ENCODE results near the gene SEC24B.
A peak's percentile ranks its signal among the peaks of the same experiment; 100 is the strongest.
"Not testable (repeated sequence)": the region's sequence is repeated elsewhere in the genome, so short reads cannot be mapped to it uniquely, and the experiment has no call there.

The SEC24B gene

DNA sequence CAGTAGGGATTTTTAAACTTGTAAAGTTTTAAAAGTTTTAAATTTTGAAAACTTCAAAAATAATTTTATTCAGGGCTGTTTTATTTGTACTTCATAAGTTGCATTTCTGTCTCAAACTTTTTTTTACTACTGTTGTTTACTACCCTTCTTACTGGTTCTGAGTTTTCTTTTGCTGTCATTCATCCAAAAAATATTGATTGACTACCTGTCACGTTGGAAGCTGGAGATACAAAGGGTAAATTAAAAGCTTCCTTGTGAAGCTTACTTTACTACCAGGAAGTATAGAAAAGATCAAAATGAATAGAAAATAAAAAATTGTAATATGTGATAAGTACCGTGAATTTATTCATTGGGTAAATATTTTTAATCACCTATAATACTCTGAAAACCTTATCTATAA lies 77.1 kb downstream of the SEC24B start:
- DNase-seq (ENCODE audit: low spot score) = no peak

DNA sequence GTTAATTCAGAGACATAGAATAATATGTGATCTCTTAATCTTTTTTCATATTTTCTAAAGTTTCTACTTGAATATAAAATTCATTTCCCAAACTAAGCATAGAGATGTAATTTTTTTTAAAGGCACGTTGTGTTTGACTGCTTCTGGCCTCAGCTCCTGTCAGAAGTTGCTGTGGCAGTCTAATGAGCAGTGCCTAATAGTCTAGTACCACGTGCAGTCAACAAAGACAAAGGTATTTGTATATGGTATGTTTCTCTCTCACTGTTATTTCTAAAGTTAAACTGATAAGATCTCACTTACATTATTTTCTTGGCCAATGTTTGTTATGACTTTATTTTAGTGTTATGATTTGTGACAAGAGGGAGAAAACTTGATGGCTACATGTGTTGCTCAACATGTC lies 77.8 kb downstream of the SEC24B start:
- no peak for DNase-seq (ENCODE audit: low spot score)

DNA sequence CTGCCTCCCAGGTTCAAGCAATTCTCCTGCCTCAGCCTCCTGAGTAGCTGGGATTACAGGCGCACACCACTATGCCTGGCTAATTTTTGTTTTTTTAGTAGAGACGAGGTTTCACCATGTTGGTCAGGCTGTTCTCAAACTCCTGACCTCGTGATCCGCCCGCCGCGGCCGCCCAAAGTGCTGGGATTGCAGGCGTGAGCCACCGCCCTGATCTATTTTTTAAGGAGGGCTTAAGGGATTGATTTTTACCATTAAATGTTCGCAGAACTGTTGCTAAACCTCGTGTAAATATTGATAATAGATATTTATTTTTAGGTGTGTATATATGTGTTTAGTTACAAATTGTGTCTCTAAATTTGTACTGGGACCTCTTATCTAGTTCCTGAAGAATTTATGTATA lies 79.8 kb downstream of the SEC24B start:
- DNase-seq (ENCODE audit: low spot score) = not testable (repeated sequence)

GRCh38 chr4:109532182-109532581 lies 98.6 kb downstream of the SEC24B start:
- no peak for DNase-seq (ENCODE audit: low spot score)

DNA sequence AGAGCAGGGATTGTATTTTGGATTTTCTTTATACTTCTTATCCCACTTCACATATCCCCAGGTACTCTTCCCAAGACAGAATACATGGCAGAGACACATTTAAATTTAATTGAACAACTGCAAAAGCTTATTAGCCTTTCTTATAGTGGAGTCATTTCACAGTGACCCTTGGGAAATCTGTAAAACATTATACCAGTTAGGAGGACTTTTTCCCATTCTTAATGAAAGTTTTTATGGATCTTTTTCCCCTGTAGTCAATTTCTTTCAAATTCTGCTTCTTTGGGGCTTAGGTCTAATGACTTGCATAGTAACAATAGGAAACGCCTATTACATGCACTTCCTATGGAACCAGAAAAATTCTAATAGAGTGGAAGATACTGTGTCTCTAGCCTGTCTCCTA lies 111.8 kb downstream of the SEC24B start:
- no peak for DNase-seq (ENCODE audit: low spot score)

DNA sequence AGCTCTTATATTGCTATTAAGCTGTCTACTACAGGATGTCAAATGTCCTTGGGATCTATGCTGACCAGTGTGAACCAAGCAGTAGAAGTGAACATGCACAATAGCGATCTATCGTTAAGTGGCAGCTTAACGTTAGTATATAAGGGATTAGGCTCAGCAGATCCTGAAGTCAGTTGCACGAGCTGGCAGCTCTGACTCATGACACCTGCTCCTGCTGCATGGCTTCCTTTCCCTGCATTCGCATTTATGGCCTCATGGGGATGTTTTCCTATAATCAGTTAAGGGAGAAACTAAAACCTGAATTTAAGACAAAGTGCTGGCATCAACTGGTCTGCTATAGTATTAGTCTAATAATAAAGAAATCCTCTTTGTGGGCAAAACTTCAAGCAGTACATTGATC lies 113.8 kb downstream of the SEC24B start:
- DNase-seq (ENCODE audit: low spot score) = no peak

DNA sequence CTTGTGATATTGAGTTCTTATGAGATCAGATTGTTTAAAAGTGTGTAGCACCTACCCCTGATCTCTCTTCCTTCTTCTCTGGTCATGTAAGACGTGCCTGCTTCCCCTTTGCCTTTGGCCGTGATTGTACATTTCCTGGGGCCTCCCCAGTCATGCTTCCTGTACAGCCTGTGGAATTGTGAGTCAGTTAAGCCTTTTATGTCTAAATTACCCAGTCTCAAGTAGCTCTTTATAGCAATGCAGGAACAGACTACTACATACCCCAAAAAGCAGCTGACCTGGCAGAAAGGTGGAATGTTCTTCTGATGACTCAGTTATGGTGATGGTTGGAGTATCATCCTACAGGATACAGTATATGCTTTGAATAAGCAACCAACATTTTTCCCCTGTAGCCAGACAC lies 115.0 kb downstream of the SEC24B start:
- DNase-seq (ENCODE audit: low spot score) = peak; percentile 19

DNA sequence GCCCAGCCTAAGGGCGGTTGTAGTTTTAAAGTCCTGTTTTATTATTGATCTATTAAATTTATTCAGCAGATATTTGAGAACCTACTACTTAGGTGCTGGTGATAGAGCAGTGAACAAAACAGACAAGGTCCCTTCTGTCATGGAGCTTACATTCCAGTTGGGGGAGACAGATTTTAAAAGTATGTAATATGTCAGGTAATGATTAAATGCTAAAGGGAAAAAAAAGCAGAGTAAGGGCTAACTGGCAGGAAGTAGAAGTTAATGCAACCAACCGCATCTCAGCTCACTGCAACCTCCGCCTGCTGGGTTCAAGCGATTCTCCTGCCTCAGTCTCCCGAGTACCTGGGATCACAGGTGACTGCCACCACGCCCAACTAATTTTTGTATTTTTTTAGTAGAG lies 118.6 kb downstream of the SEC24B start:
- no peak for DNase-seq (ENCODE audit: low spot score)

DNA sequence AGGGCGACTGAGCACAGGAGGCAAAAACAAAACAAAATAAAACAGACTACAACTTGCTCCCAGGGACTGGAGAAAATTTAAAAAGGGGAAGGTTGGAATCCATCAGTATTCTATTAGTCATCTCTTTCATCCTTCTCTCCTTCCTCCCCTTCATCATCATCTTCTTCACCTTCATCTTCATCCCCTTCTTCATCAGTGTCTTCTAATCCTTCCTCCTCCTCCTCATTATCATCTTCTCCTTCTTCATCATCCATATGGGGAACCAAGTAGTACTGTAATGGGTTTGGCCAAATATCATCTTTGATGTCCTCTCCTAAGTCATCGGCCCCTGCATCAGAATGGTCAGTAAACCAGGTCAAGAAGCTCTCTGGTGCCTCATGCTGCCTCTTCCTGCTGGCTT lies 119.5 kb downstream of the SEC24B start:
- no peak for DNase-seq (ENCODE audit: low spot score)

GRCh38 chr4:109554971-109555370 lies 121.4 kb downstream of the SEC24B start:
- no peak for DNase-seq (ENCODE audit: low spot score)

- no peak for DNase-seq (ENCODE audit: low spot score)
These were observed 123.8 kb downstream of the SEC24B start for GRCh38 chr4:109557433-109557832.

GRCh38 chr4:109558095-109558494 lies 124.5 kb downstream of the SEC24B start:
- not testable (repeated sequence) for DNase-seq (ENCODE audit: low spot score)

GRCh38 chr4:109559625-109559982 lies 126.0 kb downstream of the SEC24B start:
- peak; percentile 12 for DNase-seq (ENCODE audit: low spot score)

- DNase-seq (ENCODE audit: low spot score) = peak; percentile 92
These were observed 126.5 kb downstream of the SEC24B start, which contains the start of gene MCUB for GRCh38 chr4:109559983-109560686. Gene MCUB, plus strand, starts transcription at chr4:109560246. Its CDS starts 92 bp downstream, at chr4:109560338.

DNA sequence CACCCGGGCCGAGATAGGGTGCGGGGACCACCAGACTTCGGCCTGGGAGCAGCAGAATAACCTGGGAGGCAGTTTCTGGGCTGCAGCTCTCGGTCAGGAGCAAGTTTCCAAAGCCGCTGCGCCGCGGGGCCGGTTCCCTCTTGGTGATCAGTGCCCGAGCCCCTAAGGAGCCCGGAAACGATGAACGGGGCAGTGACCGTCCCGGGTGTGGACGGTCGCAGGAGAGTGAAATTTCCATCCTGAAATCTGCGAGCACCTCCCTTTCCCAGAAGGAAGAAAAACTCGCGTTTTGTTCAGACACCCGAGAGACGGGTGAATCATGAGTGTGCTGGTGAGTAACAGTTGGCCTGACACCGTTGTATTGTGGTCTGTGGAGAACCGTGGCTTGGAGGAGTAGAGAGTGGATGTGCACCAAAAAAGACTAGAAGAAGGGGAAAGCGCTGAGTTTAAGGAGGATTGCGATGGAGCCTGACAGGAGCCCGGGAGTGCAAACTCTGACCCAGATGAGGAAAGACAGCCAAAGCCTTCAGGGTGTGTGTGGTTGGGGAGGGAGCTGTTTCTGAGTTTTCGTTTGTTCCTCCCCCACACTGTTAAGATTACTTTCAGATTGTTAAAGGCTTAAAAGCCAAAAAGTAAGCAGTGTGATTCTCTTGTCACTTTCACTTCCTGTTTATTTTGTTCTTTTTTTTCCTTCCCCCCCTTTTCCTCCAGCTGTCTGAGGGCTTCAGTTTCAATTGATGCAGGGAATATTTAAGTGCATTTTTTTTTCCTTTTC lies 127.3 kb downstream of the SEC24B start:
- DNase-seq (ENCODE audit: low spot score) = peak; percentile 63

- no peak for DNase-seq (ENCODE audit: low spot score)
These were observed 129.0 kb downstream of the SEC24B start for GRCh38 chr4:109562457-109563239.

DNA sequence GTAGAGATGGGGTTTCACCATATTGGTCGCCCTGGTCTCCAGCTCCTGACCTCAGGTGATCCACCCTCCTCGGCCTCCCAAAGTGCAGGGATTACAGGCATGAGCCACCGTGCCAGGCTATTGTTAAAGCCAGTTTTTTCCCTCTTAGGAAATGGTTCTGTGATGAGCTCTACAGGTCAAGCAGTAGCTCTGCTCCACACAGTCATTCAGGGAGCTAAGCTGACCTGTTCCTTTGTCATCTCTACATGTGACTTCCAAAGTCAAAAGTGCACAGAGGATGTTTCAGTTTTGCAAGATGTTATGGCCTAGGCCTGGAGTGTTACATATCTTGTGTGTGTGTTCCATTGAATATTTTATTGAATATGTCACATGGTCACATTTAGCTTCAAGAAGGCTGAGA lies 137.9 kb downstream of the SEC24B start:
- no peak for DNase-seq (ENCODE audit: low spot score)

GRCh38 chr4:109572154-109572553 lies 138.5 kb downstream of the SEC24B start:
- no peak for DNase-seq (ENCODE audit: low spot score)

DNA sequence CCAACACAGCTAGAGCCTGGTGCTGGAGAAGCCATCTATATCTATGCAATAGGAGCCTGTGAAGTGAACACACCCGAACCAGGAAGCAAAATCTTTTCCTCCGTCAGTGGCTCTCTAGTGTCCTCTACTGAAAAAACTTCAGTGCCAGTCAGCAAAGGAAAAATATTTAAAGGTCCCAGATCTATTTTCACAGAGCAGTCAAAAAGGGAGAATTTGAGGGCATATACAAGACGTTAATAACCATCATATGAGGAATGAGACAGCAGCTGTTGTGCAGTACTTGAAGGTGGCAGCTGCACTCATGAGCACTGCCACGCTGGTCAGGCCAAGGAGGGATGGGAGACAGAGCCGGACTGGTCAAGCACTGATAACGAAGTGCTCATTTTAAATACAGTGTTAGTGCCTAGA lies 140.8 kb downstream of the SEC24B start:
- peak; percentile 29 for DNase-seq (ENCODE audit: low spot score)

- peak; percentile 12 for DNase-seq (ENCODE audit: low spot score)
These were observed 141.6 kb downstream of the SEC24B start for GRCh38 chr4:109574931-109575804.

- no peak for DNase-seq (ENCODE audit: low spot score)
These were observed 142.8 kb downstream of the SEC24B start for GRCh38 chr4:109576462-109576861.

GRCh38 chr4:109578846-109579245 lies 145.2 kb downstream of the SEC24B start:
- DNase-seq (ENCODE audit: low spot score) = no peak

Data from CD4-positive, alpha-beta T cell treated with Interleukin-6 at 100 ng/mL for 8 hours (primary cell).